ENCODE measurements around the gene PEA15. TPM values are rescaled to one million over a fixed set of nuclear protein-coding genes. Genes with fewer than 3 reads are reported as not detected.

The PEA15 gene
- total RNA-seq, 2 experiments from 2014 or later: 51.7 to 57.4 TPM

- no peak for DNase-seq
- no peak overlapping the region for H3K4me3 Mint-ChIP-seq
- no peak overlapping the region for H3K27ac Mint-ChIP-seq
- no peaks in the 10 kb centered on the region for H3K27me3 Mint-ChIP-seq
- no peaks in the 10 kb centered on the region for H3K36me3 Mint-ChIP-seq
- H3K9me3 Mint-ChIP-seq: no peaks in the 10 kb centered on the region
- no peaks in the 10 kb centered on the region for H3K4me1 Mint-ChIP-seq
Observed at GRCh38 chr1:160192234-160192633, 12.9 kb upstream of the PEA15 start.

- Mint-ChIP-seq H3K9me3 (no peaks in the 10 kb centered on the region), H3K27me3 (no peaks in the 10 kb centered on the region), H3K27ac (no peak overlapping the region), H3K36me3 (no peaks in the 10 kb centered on the region), H3K4me3 (no peak overlapping the region), H3K4me1 (no peaks in the 10 kb centered on the region)
- DNase-seq: peak; percentile 74
Observed at GRCh38 chr1:160193091-160193819, 11.9 kb upstream of the PEA15 start.

- no peaks in the 10 kb centered on the region for H3K9me3 Mint-ChIP-seq
- H3K27me3 Mint-ChIP-seq: no peaks in the 10 kb centered on the region
- H3K27ac Mint-ChIP-seq: no peak overlapping the region
- no peak for DNase-seq
- H3K4me3 Mint-ChIP-seq: no peak overlapping the region
- no peaks in the 10 kb centered on the region for H3K36me3 Mint-ChIP-seq
- H3K4me1 Mint-ChIP-seq: no peaks in the 10 kb centered on the region
Observed at GRCh38 chr1:160193832-160194736, 11.1 kb upstream of the PEA15 start.

- Mint-ChIP-seq H3K27me3 (no peaks in the 10 kb centered on the region), H3K9me3 (no peaks in the 10 kb centered on the region), H3K27ac (no peak overlapping the region), H3K4me3 (no peak overlapping the region), H3K36me3 (no peaks in the 10 kb centered on the region), H3K4me1 (no peaks in the 10 kb centered on the region)
- DNase-seq: no peak
Observed at GRCh38 chr1:160194737-160195059, 10.5 kb upstream of the PEA15 start.

- Mint-ChIP-seq H3K9me3 (no peaks in the 10 kb centered on the region), H3K4me3 (no peak overlapping the region), H3K4me1 (no peaks in the 10 kb centered on the region), H3K27me3 (no peaks in the 10 kb centered on the region), H3K27ac (no peak overlapping the region), H3K36me3 (no peaks in the 10 kb centered on the region)
- DNase-seq: no peak
Observed at GRCh38 chr1:160196143-160196542, 9.0 kb upstream of the PEA15 start.

- Mint-ChIP-seq H3K27ac (no peak overlapping the region), H3K36me3 (no peaks in the 10 kb centered on the region), H3K27me3 (no peaks in the 10 kb centered on the region), H3K9me3 (no peaks in the 10 kb centered on the region), H3K4me1 (no peaks in the 10 kb centered on the region), H3K4me3 (no peak overlapping the region)
- DNase-seq: no peak
Observed at GRCh38 chr1:160197231-160197630, 8.0 kb upstream of the PEA15 start.

- no peaks in the 10 kb centered on the region for H3K27me3 Mint-ChIP-seq
- peaks cover 5% of the 10 kb centered on the region for H3K4me1 Mint-ChIP-seq
- no peak overlapping the region for H3K4me3 Mint-ChIP-seq
- no peaks in the 10 kb centered on the region for H3K9me3 Mint-ChIP-seq
- no peak overlapping the region for H3K27ac Mint-ChIP-seq
- H3K36me3 Mint-ChIP-seq: peaks cover 2% of the 10 kb centered on the region
- no peak for DNase-seq
Observed at GRCh38 chr1:160200786-160201185, 4.4 kb upstream of the PEA15 start.

GRCh38 chr1:160204526-160205241 is 500 bp upstream of the PEA15 start:
- Mint-ChIP-seq H3K4me1 (peaks cover 35% of the 10 kb centered on the region), H3K4me3 (peak overlapping the region; percentile 87), H3K36me3 (peaks cover 13% of the 10 kb centered on the region), H3K27ac (peak overlapping the region; percentile 80), H3K9me3 (no peaks in the 10 kb centered on the region), H3K27me3 (no peaks in the 10 kb centered on the region)
- DNase-seq: no peak

GRCh38 chr1:160206036-160206389 is 829 bp downstream of the PEA15 start:
- Mint-ChIP-seq H3K4me3 (peak overlapping the region; percentile 87), H3K9me3 (no peaks in the 10 kb centered on the region), H3K27me3 (no peaks in the 10 kb centered on the region), H3K36me3 (peaks cover 16% of the 10 kb centered on the region), H3K4me1 (peaks cover 46% of the 10 kb centered on the region), H3K27ac (peak overlapping the region; percentile 78)
- DNase-seq: peak; percentile 59

- DNase-seq: no peak
- Mint-ChIP-seq H3K4me1 (peaks cover 46% of the 10 kb centered on the region), H3K4me3 (peak overlapping the region; percentile 87), H3K27ac (peak overlapping the region; percentile 78), H3K9me3 (no peaks in the 10 kb centered on the region), H3K27me3 (no peaks in the 10 kb centered on the region), H3K36me3 (peaks cover 20% of the 10 kb centered on the region)
Observed at GRCh38 chr1:160206421-160207117, 1.4 kb downstream of the PEA15 start.

GRCh38 chr1:160207118-160207650 is 2.0 kb downstream of the PEA15 start:
- Mint-ChIP-seq H3K27me3 (no peaks in the 10 kb centered on the region), H3K4me1 (peaks cover 46% of the 10 kb centered on the region), H3K36me3 (peaks cover 22% of the 10 kb centered on the region), H3K9me3 (no peaks in the 10 kb centered on the region), H3K4me3 (peak overlapping the region; percentile 87), H3K27ac (peak overlapping the region; percentile 78)
- no peak for DNase-seq

GRCh38 chr1:160207771-160208556 is 2.8 kb downstream of the PEA15 start:
- no peak for DNase-seq
- peaks cover 46% of the 10 kb centered on the region for H3K4me1 Mint-ChIP-seq
- H3K27me3 Mint-ChIP-seq: no peaks in the 10 kb centered on the region
- H3K4me3 Mint-ChIP-seq: no peak overlapping the region
- peaks cover 24% of the 10 kb centered on the region for H3K36me3 Mint-ChIP-seq
- H3K27ac Mint-ChIP-seq: no peak overlapping the region
- no peaks in the 10 kb centered on the region for H3K9me3 Mint-ChIP-seq

GRCh38 chr1:160208557-160209320 is 3.6 kb downstream of the PEA15 start:
- DNase-seq: no peak
- H3K4me1 Mint-ChIP-seq: peaks cover 46% of the 10 kb centered on the region
- H3K27ac Mint-ChIP-seq: peak overlapping the region; percentile 27
- no peaks in the 10 kb centered on the region for H3K27me3 Mint-ChIP-seq
- H3K36me3 Mint-ChIP-seq: peaks cover 28% of the 10 kb centered on the region
- H3K4me3 Mint-ChIP-seq: no peak overlapping the region
- no peaks in the 10 kb centered on the region for H3K9me3 Mint-ChIP-seq

Data from activated naive CD8-positive, alpha-beta T cell treated with anti-CD3 and anti-CD28 coated beads for 36 hours (primary cell).